GM19468 (cell line): Measurements from ENCODE around the gene FXYD2.
"Not testable (repeated sequence)": the region's sequence is repeated elsewhere in the genome, so short reads cannot be mapped to it uniquely, and the experiment has no call there.

Experiments used
- ATAC-seq: cut with Tn5 transposase; IDR thresholded peaks from one replicate; pipeline ENCODE4 v1.9.1; 2021; ENCODE audit warnings: mild to moderate bottlenecking, moderate library complexity, moderate number of reproducible peaks; ENCODE audit not compliant: unreplicated experiment; ENCODE audit errors: extremely low read depth

The FXYD2 gene

DNA sequence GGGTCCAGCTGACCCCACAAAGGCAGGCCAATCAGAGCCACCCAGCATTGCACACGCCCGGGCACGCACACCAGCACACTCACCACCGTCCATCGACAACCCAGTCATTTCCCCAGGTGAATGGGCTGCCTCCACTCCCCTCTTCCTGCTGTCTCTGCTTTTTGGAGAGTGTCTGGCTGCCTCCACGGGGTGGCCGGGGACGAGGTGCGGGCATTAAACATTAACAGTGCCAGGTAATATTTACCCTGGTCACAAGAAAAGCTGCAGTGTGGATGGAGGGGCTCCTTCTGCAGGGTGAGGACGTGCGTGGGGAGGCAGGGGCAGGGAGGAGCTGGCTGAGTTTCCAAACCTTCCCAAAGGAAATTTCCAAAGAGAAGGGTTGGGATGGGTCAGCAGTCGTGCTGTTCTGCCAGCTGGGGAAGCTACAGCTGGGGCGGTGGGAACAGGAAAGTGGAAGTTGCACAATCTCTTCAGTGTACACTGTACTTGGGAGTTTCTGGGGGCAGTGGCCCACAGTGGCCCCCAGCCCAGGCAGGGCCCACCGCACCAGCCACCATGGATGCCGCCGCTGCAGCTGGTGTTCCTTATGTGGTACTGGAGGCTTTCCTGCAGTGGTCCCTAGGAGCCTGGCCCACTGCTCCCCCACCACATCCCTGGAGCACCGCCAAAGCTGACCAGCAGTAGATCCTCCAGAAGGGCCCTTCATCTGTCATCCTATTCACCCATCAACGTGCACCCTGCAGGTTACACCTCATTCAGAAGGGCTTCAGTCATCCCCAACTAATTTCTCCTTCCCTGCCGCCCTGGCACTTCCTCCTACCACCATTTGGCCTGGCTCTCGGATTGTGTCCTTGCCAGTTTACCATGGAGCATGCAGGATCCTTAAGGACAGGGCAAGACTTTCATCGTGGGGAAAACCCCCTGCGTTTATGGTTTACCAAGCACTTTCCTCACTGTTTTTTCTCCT lies at the start of gene FXYD2:
TSS of gene FXYD2 (minus strand) at position 174 of the 967 bp plus-strand sequence. CDS start at position 108, 66 bp downstream.
- ATAC-seq = no peak

DNA sequence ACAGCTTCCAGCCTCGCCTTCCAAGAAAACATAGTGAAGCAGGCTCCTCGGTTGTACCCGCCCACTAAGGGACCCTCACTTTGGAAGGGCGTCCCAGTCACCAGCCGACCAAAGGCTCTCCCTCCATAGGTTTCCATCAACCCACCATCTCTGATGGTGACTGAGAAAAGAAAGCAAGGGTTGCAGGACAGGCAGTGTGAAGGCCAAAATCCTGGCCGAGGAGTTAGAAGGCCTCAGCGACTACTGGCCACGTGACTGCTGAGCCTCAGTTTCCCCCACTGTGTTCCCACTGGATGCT lies 49.2 kb upstream of the FXYD2 start:
- ATAC-seq = no peak

DNA sequence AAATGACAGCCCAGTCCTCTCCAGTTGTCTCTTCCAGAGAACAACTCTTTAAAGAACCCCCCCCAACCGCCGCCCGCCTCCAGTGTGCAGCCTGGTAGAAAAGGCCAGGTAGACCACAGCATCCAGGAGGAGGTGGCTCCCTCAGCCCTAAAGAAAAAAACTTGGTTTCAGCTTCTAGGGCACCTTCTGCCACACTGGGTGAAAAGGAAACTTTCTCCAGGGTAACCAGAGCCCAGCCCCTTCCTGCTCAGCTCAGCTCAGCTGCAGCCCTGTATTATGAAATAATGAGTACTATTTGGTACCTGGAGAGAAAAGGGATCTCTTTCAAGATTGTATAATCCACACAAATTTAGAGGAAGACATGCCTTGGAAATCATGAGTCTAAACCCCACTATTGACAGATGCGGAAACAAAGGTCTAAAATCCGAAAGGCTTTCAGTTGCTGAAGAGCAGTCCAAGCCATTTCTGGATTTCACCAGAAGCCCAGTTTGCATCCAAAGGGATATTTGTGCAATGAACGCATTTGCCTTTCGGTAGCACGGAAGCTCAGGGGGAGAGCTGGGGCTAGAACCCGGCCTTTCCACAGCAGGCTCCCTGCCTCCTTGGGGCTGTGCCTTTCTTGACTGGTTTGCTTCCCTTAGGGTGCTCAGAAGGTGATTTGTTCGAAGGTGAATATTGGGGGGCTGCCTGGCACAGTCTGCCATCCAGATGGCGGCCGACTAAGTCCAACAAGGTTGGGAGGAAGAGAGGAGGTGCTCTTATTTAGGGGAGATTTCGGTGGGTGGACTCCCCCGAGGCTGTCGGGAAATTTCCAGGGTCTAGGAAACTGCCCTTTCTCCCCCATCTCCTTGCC lies 48.7 kb upstream of the FXYD2 start:
- ATAC-seq = no peak

DNA sequence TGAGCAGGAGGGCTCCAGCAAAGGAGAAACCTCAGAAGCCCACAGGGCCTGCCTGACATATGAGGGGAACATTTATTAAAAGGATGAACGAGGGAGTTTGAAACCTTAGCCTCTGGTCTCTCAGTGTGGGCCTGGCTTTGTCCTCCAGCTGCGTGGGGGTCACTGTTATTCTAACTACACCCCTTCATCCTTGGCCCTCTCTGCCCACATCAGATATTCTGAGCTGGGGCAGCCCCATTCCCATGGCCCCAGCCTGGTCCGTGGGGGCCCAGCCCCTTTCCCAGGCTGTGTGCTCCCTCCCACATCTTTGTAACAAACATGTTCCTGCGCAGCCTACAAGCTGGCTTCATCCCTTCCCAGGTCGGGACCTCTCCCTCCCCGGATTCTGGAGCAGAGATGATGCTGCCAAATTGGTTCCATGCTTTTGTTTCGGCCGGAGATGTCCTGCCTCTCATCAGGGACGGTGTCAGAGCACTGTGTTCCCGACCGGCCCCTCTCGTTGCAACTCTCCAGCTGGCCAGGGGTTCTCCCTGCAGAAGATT lies 47.9 kb upstream of the FXYD2 start:
- no peak for ATAC-seq

DNA sequence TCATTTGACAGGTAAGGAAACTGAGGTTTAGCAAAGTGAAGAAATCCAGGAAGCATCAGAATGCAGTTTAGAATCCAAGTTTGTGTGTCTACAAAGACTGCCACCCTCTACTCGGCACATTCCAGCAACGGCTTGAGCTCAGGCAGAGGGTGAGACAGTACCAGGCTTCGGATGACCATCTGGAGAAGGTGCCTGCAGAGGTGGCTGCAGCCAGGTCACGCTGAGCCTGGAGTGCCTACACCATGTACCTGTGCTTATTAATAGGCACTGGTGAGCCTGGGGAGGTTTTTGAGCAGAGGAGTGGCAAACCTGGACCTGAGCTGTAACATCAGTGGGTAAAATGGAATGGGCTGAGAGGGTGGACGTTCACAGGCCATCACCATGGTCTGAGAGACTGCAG lies 47.2 kb upstream of the FXYD2 start:
- ATAC-seq = no peak

DNA sequence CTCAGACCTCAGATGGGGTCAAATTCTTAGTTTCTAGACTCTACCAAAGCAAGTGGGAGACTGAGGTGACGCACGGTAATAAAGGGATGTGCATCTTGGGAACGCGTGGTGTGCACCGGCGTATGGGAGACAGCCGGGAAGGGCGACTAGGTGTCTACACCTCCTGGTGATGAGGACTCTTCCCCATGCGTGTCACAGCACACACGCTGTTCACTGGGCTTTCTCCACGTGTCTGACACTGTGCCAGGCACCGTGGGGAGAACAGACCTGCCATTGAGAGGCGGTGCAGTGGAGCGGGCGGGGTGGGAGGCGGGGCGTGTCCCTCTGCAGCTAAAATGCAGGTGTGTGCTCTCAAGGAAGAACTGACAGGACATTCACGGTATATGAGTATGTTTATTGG lies 46.6 kb upstream of the FXYD2 start:
- no peak for ATAC-seq

DNA sequence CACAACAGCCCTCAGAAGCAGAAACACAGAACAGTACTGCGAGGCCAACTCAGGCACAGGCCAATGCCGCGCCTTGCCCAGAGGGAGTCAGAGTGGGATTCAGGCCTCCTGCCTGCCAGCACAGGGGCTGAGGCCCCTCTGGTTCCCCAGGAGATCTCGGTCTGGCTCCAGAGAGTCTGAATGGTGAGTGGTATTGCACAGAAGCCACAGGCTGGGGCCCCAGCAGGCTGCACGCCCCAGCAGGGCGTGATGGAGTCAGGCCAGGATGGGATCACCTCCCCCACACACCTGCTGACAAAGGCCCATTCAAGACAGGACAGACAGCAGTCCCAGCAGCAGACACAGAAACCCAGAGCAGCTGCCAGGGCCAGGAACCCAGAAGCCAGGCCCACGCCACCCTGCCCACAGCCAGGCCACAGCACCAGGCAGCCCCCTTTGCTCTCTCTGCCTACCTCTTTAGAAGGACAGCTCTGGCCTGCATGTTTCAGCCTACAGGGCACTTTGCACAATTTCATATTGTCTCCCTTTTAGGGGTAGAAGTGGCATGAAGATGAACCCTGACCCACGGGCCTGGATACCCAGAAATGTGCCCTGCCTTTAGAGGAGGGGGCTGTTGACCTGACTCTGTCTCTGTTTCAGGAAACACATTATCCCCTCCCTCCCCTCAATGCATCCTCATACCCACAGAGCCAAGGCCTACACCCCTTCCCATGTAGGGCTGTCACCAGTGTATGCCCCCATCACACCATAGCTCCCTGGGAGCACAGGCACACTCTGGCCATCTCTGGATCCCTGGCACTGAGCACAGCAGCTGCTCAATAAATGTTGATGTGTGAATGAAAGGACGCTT lies 45.8 kb upstream of the FXYD2 start:
- ATAC-seq = no peak

DNA sequence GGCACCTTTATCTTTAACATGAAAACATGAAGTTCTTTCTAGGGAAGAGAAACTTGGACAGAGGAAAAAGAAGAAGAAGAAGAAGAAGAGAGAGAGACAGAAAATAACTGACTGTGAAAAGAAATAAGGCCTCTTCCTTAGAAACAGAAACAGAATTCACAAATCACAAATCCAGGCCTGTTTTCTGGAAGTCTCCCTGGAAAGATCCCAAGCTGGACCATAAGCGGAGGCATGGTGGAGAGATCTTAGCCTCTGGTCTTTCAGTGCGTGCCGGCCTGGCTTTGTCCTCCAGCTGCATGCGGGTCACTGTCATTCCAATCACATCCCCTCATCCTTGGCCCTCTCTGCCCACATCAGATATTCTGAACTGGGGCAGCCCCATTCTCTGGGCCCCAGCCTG lies 45.1 kb upstream of the FXYD2 start:
- ATAC-seq = no peak

DNA sequence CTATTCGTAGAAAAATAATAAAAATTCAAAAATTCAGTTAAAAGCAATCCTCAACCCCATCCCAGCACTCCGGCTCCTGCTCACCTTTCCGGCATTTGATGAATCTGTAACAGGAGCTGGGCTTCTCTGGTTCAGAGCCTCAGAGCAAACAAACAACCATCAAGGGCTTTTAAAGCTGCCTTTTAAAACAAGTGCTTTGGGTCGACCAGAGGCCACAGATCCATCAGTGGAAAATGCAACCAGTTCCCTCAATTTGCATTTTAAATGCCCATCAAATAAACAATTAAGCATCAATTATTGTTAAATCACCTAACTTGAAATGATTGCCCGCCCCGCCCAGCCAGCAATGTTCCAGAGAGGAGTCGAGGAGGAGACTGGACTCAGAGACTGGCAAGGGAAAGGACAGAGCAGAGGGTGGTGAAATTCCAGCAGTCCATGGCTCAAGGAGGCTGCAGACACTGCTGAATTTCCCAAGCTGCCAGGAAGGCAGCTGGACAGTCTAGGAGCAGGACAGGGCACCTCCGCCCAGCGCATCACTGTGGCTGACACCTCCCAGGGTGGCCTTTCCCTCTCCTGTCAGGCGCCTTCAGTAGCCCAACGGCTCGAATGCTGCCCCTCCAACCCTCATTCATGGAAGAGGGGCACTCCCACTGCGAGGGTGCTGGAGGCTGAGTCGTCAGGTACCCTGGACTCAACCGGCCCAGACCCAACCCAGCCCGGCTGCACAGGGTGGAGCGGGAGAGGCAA lies 44.4 kb upstream of the FXYD2 start:
- no peak for ATAC-seq

DNA sequence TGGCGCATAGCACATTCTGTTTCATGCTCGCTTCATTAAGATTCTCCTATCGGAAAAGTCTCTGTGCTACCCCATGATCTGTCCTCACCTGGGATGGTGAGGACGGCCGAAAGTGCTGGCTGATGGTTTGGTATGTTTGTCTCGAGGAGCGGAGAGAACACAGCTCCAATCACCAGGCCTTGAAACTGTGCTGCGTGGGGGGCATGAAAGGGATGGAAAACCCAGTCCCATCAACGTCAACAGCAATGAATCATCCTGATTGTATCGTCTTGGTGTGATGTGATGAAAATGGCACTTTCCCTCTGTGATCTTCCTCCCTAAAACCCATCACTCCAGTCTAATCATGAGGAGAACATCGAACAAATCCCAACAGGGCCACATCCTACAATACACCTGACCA lies 43.5 kb upstream of the FXYD2 start:
- ATAC-seq = no peak

DNA sequence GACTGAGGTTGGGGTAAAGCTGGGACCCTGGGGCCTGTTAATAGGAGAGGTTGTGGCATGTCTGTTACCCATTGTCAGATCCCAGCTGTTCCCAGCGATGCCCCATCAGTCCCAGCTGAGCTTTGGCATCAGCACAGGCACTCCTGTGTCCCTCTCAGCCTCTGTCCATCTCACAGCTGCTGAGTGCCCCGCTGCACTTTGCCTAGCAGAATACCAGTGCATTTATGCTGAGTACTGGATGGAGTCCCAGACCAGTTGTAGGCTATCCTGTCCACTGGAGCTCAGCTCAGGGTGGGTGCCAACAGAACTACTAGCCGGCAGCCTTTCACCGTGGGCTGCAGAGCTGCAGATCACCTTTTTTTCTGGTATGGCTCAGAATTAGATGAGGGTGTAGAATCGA lies 42.0 kb upstream of the FXYD2 start:
- ATAC-seq = no peak

DNA sequence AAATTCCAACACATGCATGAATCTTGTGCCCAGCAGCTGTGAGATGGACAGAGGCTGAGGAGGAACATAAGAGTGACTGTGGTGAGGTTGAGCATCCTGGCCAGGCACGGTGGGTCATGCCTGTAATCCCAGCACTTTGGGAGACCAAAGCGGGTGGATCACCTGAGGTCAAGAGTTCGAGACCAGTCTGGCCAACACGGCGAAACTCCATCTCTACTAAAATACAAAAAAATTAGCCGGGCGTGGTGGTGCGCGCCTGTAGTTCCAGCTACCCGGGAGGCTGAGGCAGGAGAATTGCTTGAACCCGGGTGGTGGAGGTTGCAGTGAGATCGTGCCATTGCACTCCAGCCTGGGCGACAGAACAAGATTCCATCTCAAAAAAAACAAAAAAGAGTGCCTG lies 41.0 kb upstream of the FXYD2 start:
- ATAC-seq = not testable (repeated sequence)

DNA sequence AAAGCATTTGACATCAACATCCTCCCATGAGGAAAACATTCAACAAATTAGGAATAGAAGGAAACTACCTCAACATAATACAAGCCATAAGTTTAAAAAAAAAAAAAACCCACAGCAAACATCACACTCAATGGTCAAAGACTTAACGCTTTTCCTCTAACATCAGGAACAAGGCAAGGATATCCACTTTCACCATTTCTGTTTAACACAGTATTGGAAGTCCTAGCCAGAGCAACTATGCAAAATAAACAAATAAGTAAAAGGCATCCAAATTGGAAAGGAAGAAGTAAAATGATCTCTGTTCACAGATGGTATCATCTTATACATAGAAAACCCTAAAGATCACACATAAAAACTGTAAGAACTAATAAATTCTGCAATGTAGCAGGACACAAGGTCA lies 38.8 kb upstream of the FXYD2 start:
- ATAC-seq = no peak

DNA sequence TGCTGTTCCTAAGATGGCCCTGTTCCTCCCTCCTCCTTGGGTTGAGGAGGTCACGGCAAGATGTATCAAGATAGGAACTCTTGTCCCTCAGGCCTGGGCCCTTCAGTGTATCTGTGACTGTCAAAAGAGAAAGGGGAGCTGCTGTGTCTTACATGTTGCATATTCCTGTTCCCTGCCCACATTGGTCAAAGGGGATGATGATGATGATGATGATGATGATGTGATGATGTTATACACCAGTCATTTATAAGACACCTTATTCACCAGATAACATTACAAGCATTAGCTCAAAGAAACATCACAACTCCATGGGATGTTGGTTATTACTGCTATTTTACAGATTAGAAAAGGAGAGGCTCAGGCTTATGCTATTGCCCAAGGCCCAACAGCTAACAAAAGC lies 38.2 kb upstream of the FXYD2 start:
- ATAC-seq = no peak

DNA sequence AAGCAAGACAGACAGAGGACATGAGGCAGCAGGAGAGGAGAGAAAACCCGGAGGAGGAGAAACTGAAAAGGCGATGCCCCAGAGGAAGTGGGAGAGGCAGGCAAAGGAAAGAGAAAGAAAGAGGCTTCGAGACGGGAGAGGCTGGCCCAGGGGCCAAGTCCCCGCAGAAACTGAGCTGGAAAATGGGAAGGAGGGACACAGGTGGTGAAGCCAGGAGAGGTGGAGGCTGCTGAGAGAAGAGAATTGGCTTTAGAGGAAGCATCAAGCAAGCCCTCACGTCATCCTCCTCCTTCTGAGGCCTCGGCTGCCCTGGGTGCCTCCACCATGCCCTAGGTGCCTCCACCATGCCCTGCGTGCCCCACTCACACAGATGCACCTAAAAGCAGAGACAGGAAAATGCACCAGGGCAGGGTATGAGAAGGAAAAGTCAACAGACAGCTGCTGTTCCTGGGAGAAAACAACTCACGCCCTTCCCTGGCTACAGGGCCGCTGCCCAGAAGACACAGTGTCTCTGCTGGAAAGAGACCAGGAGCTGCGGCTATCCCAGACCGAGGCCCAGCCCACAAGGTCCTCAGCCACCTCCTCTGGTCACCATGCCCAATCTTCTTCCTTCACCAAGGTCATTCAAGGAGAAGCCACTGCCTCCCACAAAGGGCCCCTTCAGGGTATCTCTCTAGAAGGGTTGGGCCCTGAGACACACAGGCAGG lies 37.6 kb upstream of the FXYD2 start:
- no peak for ATAC-seq

DNA sequence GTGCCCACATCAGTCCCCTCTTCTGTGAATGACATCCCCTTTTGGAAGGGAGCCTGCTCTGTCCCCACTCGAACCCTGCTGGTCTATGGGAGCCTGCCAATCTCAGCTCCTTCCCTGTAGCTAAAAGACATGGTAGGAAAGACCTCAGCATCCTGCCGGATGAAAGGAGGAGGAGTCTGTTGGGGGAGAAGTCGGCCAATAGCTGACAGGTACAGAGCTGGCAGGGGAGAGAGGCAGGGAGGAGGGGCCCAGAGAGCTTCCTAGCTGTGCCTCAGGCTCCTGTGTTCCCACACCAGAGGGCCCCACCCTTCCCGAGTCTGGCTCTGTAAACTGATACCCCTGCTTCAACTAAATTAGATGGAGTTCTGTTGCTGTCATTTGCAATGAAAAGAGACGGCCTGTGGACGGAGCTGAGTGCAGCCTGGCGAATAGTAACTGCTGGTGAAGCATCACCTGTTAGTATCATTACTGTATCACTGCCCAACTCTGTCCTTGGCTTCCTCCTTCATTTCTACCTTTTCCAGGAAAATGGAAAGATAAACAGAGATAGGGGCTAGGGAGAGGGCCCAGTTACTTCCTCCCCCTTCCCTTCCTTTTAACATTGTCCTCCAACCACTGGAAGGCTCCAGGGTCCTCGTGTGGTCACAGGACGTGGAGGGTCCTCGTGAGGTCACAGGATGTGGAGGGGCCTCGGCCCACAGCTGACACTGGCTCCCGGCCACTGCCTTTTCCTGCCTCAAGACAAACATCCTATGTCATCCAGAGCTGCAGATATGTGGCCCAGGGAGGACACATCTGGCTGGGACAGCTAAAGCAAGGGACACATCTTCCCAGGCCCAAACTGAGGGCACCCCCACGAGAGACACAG lies 36.8 kb upstream of the FXYD2 start:
- no peak for ATAC-seq

DNA sequence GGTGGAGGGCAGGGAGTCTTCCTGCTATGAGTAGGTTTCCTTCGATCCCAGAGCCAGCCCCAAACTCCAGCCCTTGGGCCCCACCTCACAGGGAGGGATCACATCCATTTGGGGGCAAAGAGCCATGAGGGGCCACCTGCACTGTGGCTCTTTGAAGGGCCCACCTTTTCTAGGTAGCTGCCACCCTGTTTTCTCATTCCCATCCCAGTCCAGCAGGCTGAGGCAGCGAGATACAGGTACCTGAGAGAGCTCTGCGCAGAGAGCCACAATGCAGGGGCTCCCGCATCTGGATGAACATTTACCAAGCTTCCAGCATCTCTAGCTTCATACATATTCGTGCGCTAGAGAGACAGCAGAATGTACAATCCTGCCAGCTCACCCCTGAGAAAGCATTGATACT lies 35.6 kb upstream of the FXYD2 start:
- ATAC-seq = no peak

DNA sequence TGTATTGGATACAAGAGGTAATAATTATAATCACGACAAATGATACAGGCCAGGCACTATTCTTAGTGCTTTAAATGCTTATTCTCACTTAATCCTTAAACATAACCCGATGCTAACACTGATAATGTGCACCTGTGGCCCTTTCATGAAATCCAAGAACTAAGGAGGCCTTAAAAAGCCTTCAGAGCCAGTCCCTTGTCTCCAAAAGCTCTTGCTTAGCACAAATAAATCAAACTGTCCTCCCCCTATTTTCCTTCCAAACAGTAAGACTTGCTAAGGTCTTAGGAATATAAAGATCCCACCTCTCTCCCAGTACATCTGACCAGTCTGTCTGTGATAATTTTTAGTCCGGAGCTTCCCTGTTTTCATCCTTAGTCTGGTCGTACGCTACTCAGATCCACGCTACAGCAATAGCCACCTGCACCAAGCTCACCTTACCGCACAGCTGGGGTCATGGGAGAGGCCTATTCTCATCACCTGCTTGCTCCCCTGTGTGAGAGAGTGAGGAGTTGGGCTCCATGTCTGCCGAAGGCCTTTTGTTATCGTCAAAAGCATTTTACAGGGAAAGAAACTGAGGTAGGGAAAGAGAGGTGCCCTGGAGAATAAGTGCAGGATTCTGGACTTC lies 35.1 kb upstream of the FXYD2 start:
- no peak for ATAC-seq
